Measurements from ENCODE around the gene STOX1.
"Not testable (repeated sequence)": the region's sequence is repeated elsewhere in the genome, so short reads cannot be mapped to it uniquely, and the experiment has no call there.

The STOX1 gene

GRCh38 chr10:68826764-68827591 is at the start of gene STOX1:
Gene STOX1 (plus strand): TSS chr10:68827531. CDS start chr10:68827624, 93 bp downstream.
- peak; percentile 19 for DNase-seq (ENCODE audit: low read depth)

GRCh38 chr10:68781613-68782574 is 45.4 kb upstream of the STOX1 start:
- DNase-seq (ENCODE audit: low read depth), result no peak

- no peak for DNase-seq (ENCODE audit: low read depth)
These were observed 42.9 kb upstream of the STOX1 start for GRCh38 chr10:68784476-68784875.

GRCh38 chr10:68787813-68788212 is 39.5 kb upstream of the STOX1 start:
- DNase-seq (ENCODE audit: low read depth), result no peak

- DNase-seq (ENCODE audit: low read depth), result no peak
These were observed 36.9 kb upstream of the STOX1 start for GRCh38 chr10:68790476-68790875.

- no peak for DNase-seq (ENCODE audit: low read depth)
These were observed 35.2 kb upstream of the STOX1 start for GRCh38 chr10:68792115-68792514.

GRCh38 chr10:68795886-68796532 is 31.3 kb upstream of the STOX1 start:
- no peak for DNase-seq (ENCODE audit: low read depth)

GRCh38 chr10:68796605-68797004 is 30.7 kb upstream of the STOX1 start:
- no peak for DNase-seq (ENCODE audit: low read depth)

- no peak for DNase-seq (ENCODE audit: low read depth)
These were observed 27.1 kb upstream of the STOX1 start for GRCh38 chr10:68800211-68800610.

GRCh38 chr10:68804692-68805091 is 22.6 kb upstream of the STOX1 start:
- no peak for DNase-seq (ENCODE audit: low read depth)

GRCh38 chr10:68810830-68811229 is 16.5 kb upstream of the STOX1 start:
- DNase-seq (ENCODE audit: low read depth), result not testable (repeated sequence)

- no peak for DNase-seq (ENCODE audit: low read depth)
These were observed 15.9 kb upstream of the STOX1 start for GRCh38 chr10:68811314-68812009.

GRCh38 chr10:68812420-68812819 is 14.9 kb upstream of the STOX1 start:
- DNase-seq (ENCODE audit: low read depth), result no peak

- no peak for DNase-seq (ENCODE audit: low read depth)
These were observed 13.8 kb upstream of the STOX1 start for GRCh38 chr10:68813559-68813958.

GRCh38 chr10:68816796-68817412 is 10.4 kb upstream of the STOX1 start:
- no peak for DNase-seq (ENCODE audit: low read depth)

GRCh38 chr10:68820359-68820758 is 7.0 kb upstream of the STOX1 start:
- DNase-seq (ENCODE audit: low read depth), result not testable (repeated sequence)

- not testable (repeated sequence) for DNase-seq (ENCODE audit: low read depth)
These were observed 4.7 kb upstream of the STOX1 start for GRCh38 chr10:68822626-68823025.

- not testable (repeated sequence) for DNase-seq (ENCODE audit: low read depth)
These were observed 245 bp downstream of the STOX1 start for GRCh38 chr10:68827592-68827959.

- not testable (repeated sequence) for DNase-seq (ENCODE audit: low read depth)
These were observed 811 bp downstream of the STOX1 start for GRCh38 chr10:68828083-68828601.

- DNase-seq (ENCODE audit: low read depth), result no peak
These were observed 1.5 kb downstream of the STOX1 start for GRCh38 chr10:68828833-68829232.

- no peak for DNase-seq (ENCODE audit: low read depth)
These were observed 2.2 kb downstream of the STOX1 start for GRCh38 chr10:68829521-68829920.
